ENCODE data around the gene DCAF4. TPM values are rescaled to one million over a fixed set of nuclear protein-coding genes. Genes with fewer than 3 reads are reported as not detected.

DCAF4 gene
- polyA plus RNA-seq, 1 donor from 2014 or later = 16.5 TPM

GRCh38 chr14:72888636-72889201 is 37.5 kb upstream of the DCAF4 start:
- Histone ChIP-seq H3K27me3 (ENCODE audit: insufficient read depth, low read depth, low read length) (peaks cover 38% of the 10 kb centered on the region), H3K79me2 (replicated peaks; ENCODE audit: insufficient read depth, low read length) (peaks cover 11% of the 10 kb centered on the region), H3F3A (ENCODE audit: insufficient read depth, low read length, poor library complexity, severe bottlenecking) (no peaks in the 10 kb centered on the region), H3K36me3 (ENCODE audit: insufficient read depth, low read length) (no peaks in the 10 kb centered on the region), H2AFZ (ENCODE audit: low read depth, low read length) (no peak overlapping the region), H3K27ac (ENCODE audit: low read length) (no peak overlapping the region), H3K9me3 (ENCODE audit: low read length) (no peaks in the 10 kb centered on the region), H4K20me1 (ENCODE audit: insufficient read depth) (no peaks in the 10 kb centered on the region), H3K9ac (ENCODE audit: low read length) (no peak overlapping the region), H3K9me2 (ENCODE audit: insufficient read depth, low read length) (no peaks in the 10 kb centered on the region), H3K4me2 (ENCODE audit: low read length) (no peak overlapping the region), H3K4me3 (ENCODE audit: low read length) (no peak overlapping the region)
- TF ChIP-seq, protein P1, sequence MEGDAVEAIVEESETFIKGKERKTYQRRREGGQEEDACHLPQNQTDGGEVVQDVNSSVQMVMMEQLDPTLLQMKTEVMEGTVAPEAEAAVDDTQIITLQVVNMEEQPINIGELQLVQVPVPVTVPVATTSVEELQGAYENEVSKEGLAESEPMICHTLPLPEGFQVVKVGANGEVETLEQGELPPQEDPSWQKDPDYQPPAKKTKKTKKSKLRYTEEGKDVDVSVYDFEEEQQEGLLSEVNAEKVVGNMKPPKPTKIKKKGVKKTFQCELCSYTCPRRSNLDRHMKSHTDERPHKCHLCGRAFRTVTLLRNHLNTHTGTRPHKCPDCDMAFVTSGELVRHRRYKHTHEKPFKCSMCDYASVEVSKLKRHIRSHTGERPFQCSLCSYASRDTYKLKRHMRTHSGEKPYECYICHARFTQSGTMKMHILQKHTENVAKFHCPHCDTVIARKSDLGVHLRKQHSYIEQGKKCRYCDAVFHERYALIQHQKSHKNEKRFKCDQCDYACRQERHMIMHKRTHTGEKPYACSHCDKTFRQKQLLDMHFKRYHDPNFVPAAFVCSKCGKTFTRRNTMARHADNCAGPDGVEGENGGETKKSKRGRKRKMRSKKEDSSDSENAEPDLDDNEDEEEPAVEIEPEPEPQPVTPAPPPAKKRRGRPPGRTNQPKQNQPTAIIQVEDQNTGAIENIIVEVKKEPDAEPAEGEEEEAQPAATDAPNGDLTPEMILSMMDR (IDR thresholded peaks at IDR 0.05; ENCODE audit: poor library complexity, severe bottlenecking) = no peak
- TF ChIP-seq TAF1 (IDR thresholded peaks at IDR 0.05; ENCODE audit: low read depth) = no peak
- TF ChIP-seq POLR2AphosphoS5 (IDR thresholded peaks at IDR 0.05) = no peak
- TF ChIP-seq RAD21 (conservative IDR thresholded peaks at IDR 0.05) = no peak
- TF ChIP-seq SMC3 (conservative IDR thresholded peaks at IDR 0.05; ENCODE audit: poor library complexity) = no peak
- TF ChIP-seq EZH2 (IDR thresholded peaks at IDR 0.05; ENCODE audit: borderline replicate concordance, insufficient read depth, low read length, poor library complexity, severe bottlenecking) = no peak
- no peak for TF ChIP-seq EP300 (conservative IDR thresholded peaks at IDR 0.05; ENCODE audit: poor library complexity, severe bottlenecking)
- TF ChIP-seq REST (IDR thresholded peaks at IDR 0.05; ENCODE audit: borderline replicate concordance) = no peak
- TF ChIP-seq MXI1 (conservative IDR thresholded peaks at IDR 0.05; ENCODE audit: poor library complexity, severe bottlenecking) = no peak

- H3K4me2 ChIP-seq (ENCODE audit: low read length) = no peak overlapping the region
- H3K79me2 ChIP-seq (replicated peaks; ENCODE audit: insufficient read depth, low read length) = peaks cover 11% of the 10 kb centered on the region
- no peak overlapping the region for H3K27ac ChIP-seq (ENCODE audit: low read length)
Observed at GRCh38 chr14:72889366-72889765, 36.9 kb upstream of the DCAF4 start.

More at GRCh38 chr14:72889366-72889765, 36.9 kb upstream of the DCAF4 start:
- Histone ChIP-seq H3K9me3 (ENCODE audit: low read length) (no peaks in the 10 kb centered on the region), H4K20me1 (ENCODE audit: insufficient read depth) (no peaks in the 10 kb centered on the region), H3F3A (ENCODE audit: insufficient read depth, low read length, poor library complexity, severe bottlenecking) (no peaks in the 10 kb centered on the region), H3K9me2 (ENCODE audit: insufficient read depth, low read length) (no peaks in the 10 kb centered on the region), H2AFZ (ENCODE audit: low read depth, low read length) (no peak overlapping the region), H3K4me3 (ENCODE audit: low read length) (no peak overlapping the region), H3K9ac (ENCODE audit: low read length) (no peak overlapping the region), H3K27me3 (ENCODE audit: insufficient read depth, low read depth, low read length) (peaks cover 41% of the 10 kb centered on the region), H3K36me3 (ENCODE audit: insufficient read depth, low read length) (no peaks in the 10 kb centered on the region)
- TF ChIP-seq POLR2AphosphoS5 (IDR thresholded peaks at IDR 0.05) (no peak), EP300 (conservative IDR thresholded peaks at IDR 0.05; ENCODE audit: poor library complexity, severe bottlenecking) (no peak), EZH2 (IDR thresholded peaks at IDR 0.05; ENCODE audit: borderline replicate concordance, insufficient read depth, low read length, poor library complexity, severe bottlenecking) (no peak), RAD21 (conservative IDR thresholded peaks at IDR 0.05) (no peak), MXI1 (conservative IDR thresholded peaks at IDR 0.05; ENCODE audit: poor library complexity, severe bottlenecking) (no peak), SMC3 (conservative IDR thresholded peaks at IDR 0.05; ENCODE audit: poor library complexity) (no peak), REST (IDR thresholded peaks at IDR 0.05; ENCODE audit: borderline replicate concordance) (no peak), TAF1 (IDR thresholded peaks at IDR 0.05; ENCODE audit: low read depth) (no peak)
- TF ChIP-seq, protein P1 (IDR thresholded peaks at IDR 0.05; ENCODE audit: poor library complexity, severe bottlenecking) = no peak

All from neural cell (in vitro differentiated cells).